Measurements from ENCODE around the gene NRROS.
A peak's percentile ranks its signal among the peaks of the same experiment; 100 is the strongest.

DNA sequence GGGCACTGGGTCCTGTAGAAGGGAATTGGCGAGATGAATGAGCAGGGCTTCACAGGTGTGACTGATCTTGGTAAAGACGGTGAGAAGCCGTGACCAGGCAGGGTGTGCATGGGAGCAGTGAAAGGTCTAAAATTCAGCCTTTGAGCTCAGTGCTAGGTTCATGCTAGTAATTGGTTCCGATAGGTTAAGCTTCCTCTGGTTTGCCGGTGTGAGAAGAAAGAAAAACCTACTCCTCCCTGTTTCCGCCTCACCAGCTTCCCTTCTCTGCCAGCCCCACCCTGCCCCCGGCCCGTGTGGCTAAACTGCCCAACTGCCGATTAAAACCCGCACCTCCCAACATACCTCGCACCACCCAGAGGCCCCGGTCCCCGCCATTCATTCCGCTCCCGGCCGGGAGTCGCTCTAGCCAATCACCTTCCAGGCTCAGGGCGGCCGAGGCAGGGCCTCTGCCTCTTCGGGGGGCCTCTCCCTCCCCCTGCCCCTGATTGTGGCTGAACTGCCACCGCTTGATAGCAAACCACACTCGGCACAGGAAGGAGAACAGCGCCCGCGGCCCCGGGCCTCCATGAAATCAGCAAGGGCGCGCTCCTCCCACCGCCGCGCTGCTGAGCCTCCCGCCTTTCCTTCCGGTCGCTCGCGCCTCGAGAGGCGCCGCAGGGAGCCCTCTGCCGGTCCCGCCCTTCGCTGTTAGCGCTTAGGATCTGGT lies 7.3 kb upstream of the NRROS start:
- TF ChIP-seq, protein P1, sequence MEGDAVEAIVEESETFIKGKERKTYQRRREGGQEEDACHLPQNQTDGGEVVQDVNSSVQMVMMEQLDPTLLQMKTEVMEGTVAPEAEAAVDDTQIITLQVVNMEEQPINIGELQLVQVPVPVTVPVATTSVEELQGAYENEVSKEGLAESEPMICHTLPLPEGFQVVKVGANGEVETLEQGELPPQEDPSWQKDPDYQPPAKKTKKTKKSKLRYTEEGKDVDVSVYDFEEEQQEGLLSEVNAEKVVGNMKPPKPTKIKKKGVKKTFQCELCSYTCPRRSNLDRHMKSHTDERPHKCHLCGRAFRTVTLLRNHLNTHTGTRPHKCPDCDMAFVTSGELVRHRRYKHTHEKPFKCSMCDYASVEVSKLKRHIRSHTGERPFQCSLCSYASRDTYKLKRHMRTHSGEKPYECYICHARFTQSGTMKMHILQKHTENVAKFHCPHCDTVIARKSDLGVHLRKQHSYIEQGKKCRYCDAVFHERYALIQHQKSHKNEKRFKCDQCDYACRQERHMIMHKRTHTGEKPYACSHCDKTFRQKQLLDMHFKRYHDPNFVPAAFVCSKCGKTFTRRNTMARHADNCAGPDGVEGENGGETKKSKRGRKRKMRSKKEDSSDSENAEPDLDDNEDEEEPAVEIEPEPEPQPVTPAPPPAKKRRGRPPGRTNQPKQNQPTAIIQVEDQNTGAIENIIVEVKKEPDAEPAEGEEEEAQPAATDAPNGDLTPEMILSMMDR (IDR thresholded peaks at IDR 0.05; ENCODE audit: insufficient read depth, low read length): no peak
- peak; percentile 94 for TF ChIP-seq POLR2AphosphoS5 (IDR thresholded peaks at IDR 0.05; ENCODE audit: low read depth)

All from HL-60 (cell line).